Heart right ventricle (tissue), 16 donors: ENCODE results near the gene OTOP2. TPM values are rescaled to one million over a fixed set of nuclear protein-coding genes. Genes with fewer than 3 reads are reported as not detected.
"Not testable (repeated sequence)": the region's sequence is repeated elsewhere in the genome, so short reads cannot be mapped to it uniquely, and the experiment has no call there.

ENCODE experiments used
- ATAC-seq, 8 donors: fragments of 200-7000 bp; cut with Tn5 transposase; one replicate each; pipeline ENCODE4 v1.9.1; 2020; ENCODE audit warnings: mild to moderate bottlenecking in 8 of 8, moderate library complexity in 8 of 8, moderate number of reproducible peaks in 1 of 8
- DNase-seq, 2 donors: peaks; one replicate each; pipeline ENCODE4 v3.0.0-alpha.2; 2020
- H3K27ac ChIP-seq, 10 donors: fragments of 200-600 bp; sonication (generic) in 2 of 10; one replicate each; pipeline versions ENCODE4 v1.5.0 to v1.8.0; 2020 to 2022; ENCODE audit warnings: mild to moderate bottlenecking in 3 of 10
- H3K27me3 ChIP-seq, 7 donors: fragments of 200-600 bp; one replicate each; pipeline ENCODE4 v1.8.0; 2021 to 2022; ENCODE audit warnings: mild to moderate bottlenecking in 2 of 7
- H3K36me3 ChIP-seq, 9 donors: fragments of 200-600 bp; sonication (generic) in 1 of 9; one replicate each; pipeline versions ENCODE4 v1.5.0 to v1.8.0; 2020 to 2022; ENCODE audit warnings: mild to moderate bottlenecking in 2 of 9
- H3K4me1 ChIP-seq, 9 donors: fragments of 200-600 bp; sonication (generic) in 1 of 9; one replicate each; pipeline versions ENCODE4 v1.5.0 to v1.8.0; 2020 to 2022; ENCODE audit warnings: mild to moderate bottlenecking in 4 of 9
- H3K4me3 ChIP-seq, 10 donors: fragments of 200-600 bp; sonication (generic) in 2 of 10; one replicate each; pipeline versions ENCODE4 v1.5.0 to v1.8.0; 2020 to 2022; ENCODE audit warnings: mild to moderate bottlenecking in 7 of 10, moderate library complexity in 2 of 10
- H3K9me3 ChIP-seq, 11 donors: fragments of 200-600 bp in 10 of 11; sonication (generic) in 2 of 11; one replicate each; pipeline versions ENCODE4 v1.5.0 to v1.8.0; 2013 to 2022; ENCODE audit warnings: mild to moderate bottlenecking in 2 of 11, control low read depth in 1 of 11, moderate library complexity in 1 of 11
- WGBS, 2 donors: extraction: QIAGEN DNeasy Blood & Tissue Kit; methylation state at CpG; one replicate each; pipeline ENCODE4 v1.1.7; 2013; ENCODE audit warnings: inconsistent platforms in 1 of 2; 5-methylcytosine and 5-hydroxymethylcytosine counted together
- intact Hi-C, 10 donors: fragments of 100-400 bp; cut with DNase I; formaldehyde crosslinking; loops; one replicate each; pipeline versions ENCODE4 v1.11.1 to v1.14.2; 2022
- polyA plus RNA-seq, 2 donors: library from polyadenylated mRNA; stranded (reverse); fragments of 200-250 nt; gene quantifications; one replicate each; pipeline ENCODE4 v1.2.3, GENCODE V29; 2013
- total RNA-seq, 10 donors: library from RNA; stranded (reverse); fragmentation: NEBNext Ultra II Directional in 3 of 10; extraction: Animal tissue kit (Norgen Biotek cat#: 25700) in 3 of 10; gene quantifications; one replicate each; pipeline versions ENCODE4 v1.2.1 to v1.2.4, GENCODE V29; 2021 to 2023
- TF ChIP-seq, protein P1 (sequence below), 9 donors: fragments of 200-600 bp; sonication (generic) in 2 of 9; IDR thresholded peaks; one replicate each; pipeline versions ENCODE4 v1.5.0 to v1.8.0; 2021 to 2022; ENCODE audit warnings: antibody characterized with exemption in 9 of 9, mild to moderate bottlenecking in 5 of 9, moderate library complexity in 1 of 9
- donor health status: Arrhythmogenic right ventricular cardiomyopathy.
- donor health status: ischemic (EF 13 %, LVEDD 7.1; RV severe dilation, severe dysfunction).
- donor health status: healthy with polysubstance abuse.
- donor health status: DM: no; HTN: yes; CAD: no.
- donor health status: DM: no; HTN: no; CAD: no.
- donor health status: ischemic (EF 25% LVEDD 6.9; RV normal size, moderate dysfunction).
- donor health status: ischemic (EF 25% LVEDD 5.7; RV mildly dilated, moderate dysfunction).
- donor health status: healthy.
- donor health status: DM: yes; HTN: yes; CAD: no.
- donor health status: Ischemic cardiomyopathy.
- donor health status: ischemic (EF 35%, LVEDD 5.7; RV mildly dilated, moderate dysfunction).
- donor health status: nonischemic (EF 11% LVEDD 7.7; RV severe dilation, severe dysfunction).
- donor health status: DM: yes; HTN: yes; CAD: no.
- donor health status: PGD.
- donor health status: ischemic (EF 29% LVEDD 5.4; RV normal size, mild dysfunction).
- donor health status: nonischemic (EF 23%, LVEDD 6.1; RV moderate dilation, normal function).

The OTOP2 gene
- total and polyA plus RNA-seq, 12 donors: not detected

DNA sequence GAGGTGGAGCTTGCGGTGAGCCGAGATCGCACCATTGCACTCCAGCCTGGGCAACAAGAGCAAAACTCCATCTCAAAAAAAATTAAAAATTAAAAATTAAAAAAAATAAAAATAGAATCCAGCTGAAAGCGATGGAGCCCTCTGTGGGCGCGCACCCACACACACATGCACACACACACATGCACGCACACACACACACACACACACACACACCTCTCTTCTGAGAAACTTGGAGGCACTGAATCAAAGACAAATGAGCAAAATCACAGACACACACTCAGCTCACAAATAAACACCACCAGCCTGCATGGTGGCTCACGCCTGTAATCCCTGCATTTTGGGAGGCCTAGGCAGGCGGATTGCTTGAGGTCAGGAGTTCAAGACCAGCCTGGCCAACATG, 21.0 kb upstream of the OTOP2 start:
- Histone ChIP-seq H3K4me1 (no peaks in the 10 kb centered on the region), H3K36me3 (no peaks in the 10 kb centered on the region), H3K9me3 (no peaks in the 10 kb centered on the region), H3K4me3 (no peak overlapping the region), H3K27ac (no peak overlapping the region), H3K27me3 (peaks cover 0 to 29% (median 21%) of the 10 kb centered on the region in 7 donors)
- ATAC-seq: no peak
- DNase-seq: no peak
- WGBS, 2 donors: 88 to 90% methylated on average over 9 of the region's 9 CpGs
- TF ChIP-seq, protein P1, sequence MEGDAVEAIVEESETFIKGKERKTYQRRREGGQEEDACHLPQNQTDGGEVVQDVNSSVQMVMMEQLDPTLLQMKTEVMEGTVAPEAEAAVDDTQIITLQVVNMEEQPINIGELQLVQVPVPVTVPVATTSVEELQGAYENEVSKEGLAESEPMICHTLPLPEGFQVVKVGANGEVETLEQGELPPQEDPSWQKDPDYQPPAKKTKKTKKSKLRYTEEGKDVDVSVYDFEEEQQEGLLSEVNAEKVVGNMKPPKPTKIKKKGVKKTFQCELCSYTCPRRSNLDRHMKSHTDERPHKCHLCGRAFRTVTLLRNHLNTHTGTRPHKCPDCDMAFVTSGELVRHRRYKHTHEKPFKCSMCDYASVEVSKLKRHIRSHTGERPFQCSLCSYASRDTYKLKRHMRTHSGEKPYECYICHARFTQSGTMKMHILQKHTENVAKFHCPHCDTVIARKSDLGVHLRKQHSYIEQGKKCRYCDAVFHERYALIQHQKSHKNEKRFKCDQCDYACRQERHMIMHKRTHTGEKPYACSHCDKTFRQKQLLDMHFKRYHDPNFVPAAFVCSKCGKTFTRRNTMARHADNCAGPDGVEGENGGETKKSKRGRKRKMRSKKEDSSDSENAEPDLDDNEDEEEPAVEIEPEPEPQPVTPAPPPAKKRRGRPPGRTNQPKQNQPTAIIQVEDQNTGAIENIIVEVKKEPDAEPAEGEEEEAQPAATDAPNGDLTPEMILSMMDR (IDR thresholded peaks at IDR 0.05): no peak
- intact Hi-C loops: no loop called here

DNA sequence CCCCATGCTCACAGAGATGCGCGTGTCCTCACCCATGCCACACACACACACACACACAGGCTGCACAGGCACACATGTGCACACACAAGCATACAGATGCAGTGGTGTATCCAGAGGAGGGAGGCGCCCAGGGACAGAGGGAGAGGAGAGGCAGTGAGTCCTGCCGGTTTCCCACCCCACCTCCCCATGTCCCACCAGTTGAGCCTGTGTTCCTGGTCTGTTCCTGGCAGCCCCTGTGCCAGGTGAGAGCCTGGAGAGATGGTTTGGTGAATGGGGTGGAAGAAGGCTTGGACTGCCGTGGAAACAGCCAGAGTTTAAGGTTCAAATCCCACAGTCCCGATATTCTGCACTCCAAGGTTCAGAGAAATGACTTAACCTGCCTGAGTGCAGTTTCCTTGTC, 20.4 kb upstream of the OTOP2 start:
- ATAC-seq (no peak), DNase-seq (no peak)
- peaks cover 0 to 2% (median 0%) of the 10 kb centered on the region in 11 donors for H3K9me3 ChIP-seq
- intact Hi-C loops: no loop called here
- no peak overlapping the region for H3K27ac ChIP-seq
- no peaks in the 10 kb centered on the region for H3K4me1 ChIP-seq
- 70 to 78% methylated on average over 6 of the region's 6 CpGs for WGBS, 2 donors
- H3K27me3 ChIP-seq: peaks cover 0 to 30% (median 21%) of the 10 kb centered on the region in 7 donors
- TF ChIP-seq, protein P1 (IDR thresholded peaks at IDR 0.05): no peak
- no peaks in the 10 kb centered on the region for H3K36me3 ChIP-seq
- H3K4me3 ChIP-seq: no peak overlapping the region

DNA sequence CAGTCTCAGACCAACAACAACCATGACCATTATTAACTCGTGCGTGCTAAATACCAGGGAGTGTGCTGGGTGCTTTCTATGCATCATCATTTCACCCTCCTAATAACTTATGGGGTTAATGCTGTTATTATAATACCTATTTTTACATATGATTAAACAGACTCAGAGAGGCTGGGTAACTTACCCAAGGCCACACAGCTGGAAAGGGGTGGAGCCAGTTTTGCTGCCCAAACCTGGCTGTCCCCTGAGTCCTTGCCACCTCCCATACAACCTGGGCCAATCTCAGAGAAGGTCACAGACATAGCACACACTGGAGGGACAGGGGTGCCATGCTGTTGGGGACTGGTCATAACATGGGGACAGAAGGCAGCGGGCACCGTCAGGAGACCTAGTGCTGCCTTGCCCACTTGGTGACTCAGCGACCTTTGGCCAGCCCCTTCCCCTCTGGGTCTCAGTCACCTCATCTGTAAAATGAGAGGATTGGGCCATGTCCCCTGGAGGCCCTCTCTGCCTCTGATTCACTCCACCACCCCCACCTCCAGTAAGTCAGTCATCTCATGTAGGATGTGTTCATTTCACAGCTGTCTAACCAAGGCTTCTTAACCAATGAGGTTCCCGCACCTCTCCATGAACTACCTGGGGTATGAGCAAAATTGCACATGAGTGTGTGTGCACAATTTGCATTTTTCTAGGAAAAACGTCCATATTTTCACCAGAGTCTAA, 19.2 kb upstream of the OTOP2 start:
- Histone ChIP-seq H3K4me1 (no peaks in the 10 kb centered on the region), H3K36me3 (no peaks in the 10 kb centered on the region), H3K4me3 (no peak overlapping the region), H3K9me3 (peaks cover 0 to 7% (median 0%) of the 10 kb centered on the region in 11 donors), H3K27ac (no peak overlapping the region), H3K27me3 (peaks cover 0 to 32% (median 21%) of the 10 kb centered on the region in 7 donors)
- DNase-seq: no peak
- intact Hi-C loops: no loop called here
- TF ChIP-seq, protein P1 (IDR thresholded peaks at IDR 0.05): no peak
- no peak for ATAC-seq
- 75 to 76% methylated on average over 7 of the region's 7 CpGs for WGBS, 2 donors

DNA sequence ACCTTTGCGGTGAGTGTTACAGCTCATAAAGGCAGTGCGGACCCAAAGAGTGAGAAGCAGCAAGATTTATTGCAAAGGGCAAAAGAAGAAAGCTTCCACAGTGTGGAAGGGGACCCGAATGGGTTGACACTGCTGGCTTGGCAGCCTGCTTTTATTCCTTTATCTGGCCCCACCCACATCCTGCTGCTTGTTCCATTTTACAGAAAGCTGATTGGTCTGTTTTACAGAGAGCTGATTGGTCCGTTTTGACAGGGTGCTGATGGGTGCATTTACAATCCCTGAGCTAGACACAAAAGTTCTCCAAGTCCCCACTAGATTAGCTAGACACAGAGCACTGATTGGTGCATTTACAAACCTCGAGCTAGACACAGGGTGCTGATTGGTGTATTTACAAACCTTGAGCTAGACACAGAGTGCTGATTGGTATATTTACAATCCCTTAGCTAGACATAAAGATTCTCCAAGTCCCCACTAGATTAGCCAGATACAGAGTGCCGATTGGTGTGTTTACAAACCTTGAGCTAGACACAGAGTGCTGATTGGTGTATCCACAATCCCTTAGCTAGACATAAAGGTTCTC, 17.8 kb upstream of the OTOP2 start:
- intact Hi-C loops: not testable (repeated sequence)
- 75 to 77% methylated on average over 6 of the region's 6 CpGs for WGBS, 2 donors

DNA sequence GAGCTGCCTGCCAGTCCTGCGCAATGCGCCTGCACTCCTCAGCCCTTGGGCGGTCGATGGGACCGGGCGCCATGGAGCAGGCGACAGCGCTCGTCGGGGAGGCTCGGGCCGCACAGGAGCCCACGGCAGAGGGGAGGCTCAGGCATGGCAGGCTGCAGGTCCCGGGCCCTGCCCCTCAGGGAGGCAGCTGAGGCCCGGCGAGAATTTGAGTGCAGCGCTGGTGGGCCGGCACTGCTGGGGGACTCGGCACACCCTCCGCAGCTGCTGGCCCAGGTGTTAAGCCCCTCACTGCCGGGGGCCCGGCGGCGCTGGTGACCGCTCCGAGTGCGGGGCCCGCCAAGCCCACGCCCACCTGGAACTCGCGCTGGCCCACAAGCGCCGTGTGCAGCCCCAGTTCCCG, 17.1 kb upstream of the OTOP2 start:
- DNase-seq (no peak), ATAC-seq (no peak)
- no peaks in the 10 kb centered on the region for H3K36me3 ChIP-seq
- H3K4me3 ChIP-seq: no peak overlapping the region
- H3K27me3 ChIP-seq: peaks cover 0 to 30% (median 21%) of the 10 kb centered on the region in 7 donors
- intact Hi-C loops: no loop called here
- 95% methylated on average over 28 to 34 of the region's 34 CpGs for WGBS, 2 donors
- TF ChIP-seq, protein P1 (IDR thresholded peaks at IDR 0.05): no peak
- peaks cover 0 to 7% (median 0%) of the 10 kb centered on the region in 11 donors for H3K9me3 ChIP-seq
- no peak overlapping the region for H3K27ac ChIP-seq
- no peaks in the 10 kb centered on the region for H3K4me1 ChIP-seq

More for the DNA sequence above, 17.8 kb upstream of the OTOP2 start:
- H3K4me1 ChIP-seq, H3K9me3 ChIP-seq, DNase-seq, H3K4me3 ChIP-seq, ATAC-seq, H3K36me3 ChIP-seq, H3K27ac ChIP-seq: not testable (repeated sequence)
- peaks cover 0 to 32% (median 21%) of the 10 kb centered on the region in 7 donors for H3K27me3 ChIP-seq

DNA sequence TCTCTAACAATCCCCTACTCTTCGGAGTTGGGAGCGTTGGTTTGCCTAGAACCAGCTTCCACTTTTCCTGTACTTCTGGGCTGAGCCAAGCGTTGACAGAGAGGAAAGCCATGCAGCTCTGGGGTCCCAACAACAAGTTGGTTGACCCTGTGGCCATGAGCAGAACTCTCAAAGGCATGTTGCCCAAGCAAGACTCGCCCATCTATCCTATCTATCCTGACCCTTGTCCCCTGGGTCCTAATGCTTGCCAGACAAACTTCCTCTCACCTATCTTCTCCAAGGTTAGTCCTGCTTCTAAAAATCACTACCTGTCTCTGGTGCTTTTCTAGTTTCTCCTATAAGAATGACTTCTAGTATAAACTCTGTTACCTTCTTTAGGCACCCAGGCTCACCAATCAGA, 15.0 kb upstream of the OTOP2 start:
- H3K4me1 ChIP-seq, H3K4me3 ChIP-seq, H3K36me3 ChIP-seq, DNase-seq, H3K27ac ChIP-seq, ATAC-seq, H3K9me3 ChIP-seq, intact Hi-C loops: not testable (repeated sequence)
- H3K27me3 ChIP-seq: peaks cover 0 to 17% (median 14%) of the 10 kb centered on the region in 7 donors
- 68 to 70% methylated on average over 4 of the region's 4 CpGs for WGBS, 2 donors

DNA sequence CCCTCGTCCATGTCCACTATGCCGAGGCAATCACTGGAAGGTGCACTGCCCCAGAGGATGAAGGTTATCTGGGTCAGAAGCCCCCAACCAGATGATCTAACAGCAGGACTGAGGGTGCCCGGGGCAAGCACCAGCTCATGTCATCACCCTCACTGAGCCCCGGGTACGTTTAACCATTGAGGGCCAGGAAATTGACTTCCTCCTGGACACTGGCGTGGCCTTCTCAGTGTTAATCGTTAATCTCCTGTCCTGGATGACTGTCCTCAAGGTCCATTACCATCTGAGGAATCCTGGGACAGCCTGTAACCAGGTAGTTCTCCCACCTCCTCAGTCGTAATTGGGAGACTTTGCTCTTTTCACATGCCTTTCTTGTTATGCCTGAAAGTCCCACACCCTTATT, 12.7 kb upstream of the OTOP2 start:
- H3K36me3 ChIP-seq, H3K4me1 ChIP-seq, H3K27ac ChIP-seq, DNase-seq, ATAC-seq, H3K9me3 ChIP-seq, intact Hi-C loops, H3K4me3 ChIP-seq: not testable (repeated sequence)
- H3K27me3 ChIP-seq: peaks cover 0 to 23% (median 11%) of the 10 kb centered on the region in 7 donors
- 66 to 68% methylated on average over 8 of the region's 8 CpGs for WGBS, 2 donors
